NCI-H510A (cell line): ENCODE results near the gene RNF126.

Experiments used
- DNase-seq: peaks from one replicate; lab custom pipeline; 2025; lab: John Stamatoyannopoulos, UW

The RNF126 gene

GRCh38 chr19:662207-662961 lies 630 bp downstream of the RNF126 start:
- DNase-seq = no peak

- no peak for DNase-seq
These were observed 1.4 kb downstream of the RNF126 start for GRCh38 chr19:661427-662196.

GRCh38 chr19:660793-661426 lies 2.1 kb downstream of the RNF126 start:
- DNase-seq = no peak

DNA sequence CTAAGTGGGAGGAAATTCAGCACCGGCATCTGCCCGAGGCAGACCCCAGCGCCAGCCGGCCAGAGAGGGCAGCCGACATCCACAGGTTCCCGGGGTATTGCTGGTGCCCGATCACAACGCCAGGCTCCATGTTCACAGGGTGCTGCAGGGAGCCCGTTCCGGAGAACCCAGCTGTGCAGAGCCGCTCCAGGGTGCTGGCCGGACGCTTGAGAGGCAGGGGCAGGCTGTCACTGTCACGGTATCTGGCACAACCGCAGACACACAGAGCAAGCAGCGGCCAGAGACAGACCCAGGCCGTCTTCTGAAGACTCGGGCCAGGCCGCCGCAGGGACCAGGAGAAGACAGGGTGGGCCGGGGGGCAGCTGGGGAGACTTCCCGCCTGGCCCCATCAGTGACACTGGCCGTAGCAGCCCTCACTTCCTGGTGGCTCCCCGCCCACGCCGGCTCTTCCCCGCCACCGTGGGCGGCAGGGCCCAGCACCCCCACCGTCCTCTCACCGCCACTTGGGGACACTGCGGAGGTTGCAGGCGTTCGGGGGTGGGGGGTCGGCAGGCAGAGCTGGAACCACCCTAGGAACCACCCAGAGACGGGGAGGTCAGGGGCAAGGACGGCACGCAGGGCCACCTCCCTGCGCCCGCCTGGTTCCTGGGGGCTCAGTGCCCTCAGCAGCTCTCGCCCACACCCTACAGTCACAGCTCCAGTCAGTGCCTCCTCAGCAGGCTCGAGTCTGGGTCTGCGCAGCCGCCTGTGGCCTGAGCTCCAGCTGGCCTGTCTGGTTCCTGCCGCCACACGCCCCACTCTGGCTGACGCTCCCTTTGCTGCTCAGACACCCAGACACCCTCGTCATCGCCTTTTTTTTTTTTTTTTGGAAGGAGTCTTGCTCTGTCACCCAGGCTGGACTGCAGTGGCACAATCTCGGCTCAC lies 3.8 kb downstream of the RNF126 start:
- no peak for DNase-seq

- no peak for DNase-seq
These were observed 4.8 kb downstream of the RNF126 start for GRCh38 chr19:658059-658839.

DNA sequence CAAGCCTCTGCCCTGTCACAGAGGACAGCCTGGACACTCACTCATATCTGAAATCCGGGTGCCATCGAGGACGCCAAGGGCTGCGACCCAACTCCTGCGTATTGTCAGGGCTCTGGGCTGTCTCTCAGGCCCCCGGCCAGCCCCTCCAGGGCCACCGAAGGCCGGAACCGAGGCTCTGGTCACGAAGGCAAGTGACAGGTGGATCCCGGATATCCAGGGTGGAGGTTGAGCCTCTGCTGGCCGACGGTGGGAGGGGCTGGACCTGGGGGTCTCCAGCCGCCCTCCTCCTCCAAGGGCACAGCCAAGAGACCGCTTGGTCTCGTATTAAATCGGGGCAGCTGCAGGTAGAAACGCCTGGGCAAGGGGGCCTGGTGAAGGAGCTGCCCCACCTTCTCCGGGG lies 5.4 kb downstream of the RNF126 start:
- no peak for DNase-seq

DNA sequence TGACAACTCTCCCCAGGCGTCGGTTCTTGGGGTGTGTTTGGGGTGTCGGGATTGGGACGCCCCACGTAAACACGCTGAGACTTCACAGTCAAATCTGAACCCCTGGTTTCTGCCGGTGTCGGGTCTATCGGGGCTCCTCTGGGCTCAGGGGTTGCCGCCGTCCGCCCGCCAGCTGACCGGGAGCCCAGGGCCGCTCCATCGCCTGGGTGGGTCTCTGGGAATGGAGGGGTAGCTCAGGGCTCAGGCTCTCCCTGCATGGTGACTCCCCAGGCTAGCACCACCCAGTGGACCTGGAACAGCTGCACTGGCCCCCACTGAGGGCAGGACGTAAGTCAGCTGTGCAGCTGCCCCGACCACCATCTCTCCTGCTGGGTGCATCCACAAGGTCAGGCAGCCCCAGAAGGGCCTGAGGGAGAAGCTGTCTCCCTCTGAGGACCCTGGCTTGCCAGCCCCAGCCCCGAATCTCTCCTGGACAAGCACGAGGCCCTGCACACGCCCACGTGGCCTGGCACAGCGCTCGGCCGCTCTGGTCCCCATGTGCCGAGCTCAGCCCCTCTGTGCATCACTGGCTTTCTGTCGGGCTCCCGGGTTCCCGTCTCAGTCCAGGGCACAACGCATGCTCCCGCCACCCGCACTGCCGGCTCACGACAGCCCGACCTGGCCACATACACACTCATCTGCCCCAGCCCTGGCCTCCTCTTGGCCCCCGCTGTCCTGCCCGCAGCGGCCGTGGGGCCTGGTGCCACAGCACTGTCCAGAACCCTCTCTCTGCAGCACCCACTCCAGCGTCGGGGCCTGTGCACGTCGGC lies 6.1 kb downstream of the RNF126 start:
- DNase-seq = no peak

GRCh38 chr19:655691-656090 lies 7.3 kb downstream of the RNF126 start:
- no peak for DNase-seq

- no peak for DNase-seq
These were observed 9.6 kb downstream of the RNF126 start for GRCh38 chr19:653425-653824.

GRCh38 chr19:652467-653389 lies 10.3 kb downstream of the RNF126 start:
- DNase-seq = no peak

DNA sequence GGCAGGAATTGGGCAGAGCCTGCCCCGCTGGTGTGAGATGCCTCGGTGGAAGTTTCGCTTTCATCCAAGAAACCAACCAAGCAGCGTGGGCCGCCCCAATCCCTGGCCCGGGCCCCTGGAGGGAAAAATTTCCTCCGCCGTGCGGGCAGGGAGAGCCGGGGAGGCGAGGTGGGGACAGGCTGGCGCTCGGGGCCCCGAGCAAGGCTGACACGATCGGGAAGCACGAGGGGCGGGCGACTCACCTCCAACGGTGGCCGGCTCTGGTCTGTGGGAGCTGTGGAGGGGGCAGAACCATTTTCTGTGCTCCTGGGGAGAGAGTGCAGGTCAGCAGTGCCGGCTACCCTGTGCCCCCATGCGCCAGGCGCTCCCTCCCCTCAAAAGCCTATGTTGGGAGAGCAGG lies 11.0 kb downstream of the RNF126 start:
- DNase-seq = no peak

DNA sequence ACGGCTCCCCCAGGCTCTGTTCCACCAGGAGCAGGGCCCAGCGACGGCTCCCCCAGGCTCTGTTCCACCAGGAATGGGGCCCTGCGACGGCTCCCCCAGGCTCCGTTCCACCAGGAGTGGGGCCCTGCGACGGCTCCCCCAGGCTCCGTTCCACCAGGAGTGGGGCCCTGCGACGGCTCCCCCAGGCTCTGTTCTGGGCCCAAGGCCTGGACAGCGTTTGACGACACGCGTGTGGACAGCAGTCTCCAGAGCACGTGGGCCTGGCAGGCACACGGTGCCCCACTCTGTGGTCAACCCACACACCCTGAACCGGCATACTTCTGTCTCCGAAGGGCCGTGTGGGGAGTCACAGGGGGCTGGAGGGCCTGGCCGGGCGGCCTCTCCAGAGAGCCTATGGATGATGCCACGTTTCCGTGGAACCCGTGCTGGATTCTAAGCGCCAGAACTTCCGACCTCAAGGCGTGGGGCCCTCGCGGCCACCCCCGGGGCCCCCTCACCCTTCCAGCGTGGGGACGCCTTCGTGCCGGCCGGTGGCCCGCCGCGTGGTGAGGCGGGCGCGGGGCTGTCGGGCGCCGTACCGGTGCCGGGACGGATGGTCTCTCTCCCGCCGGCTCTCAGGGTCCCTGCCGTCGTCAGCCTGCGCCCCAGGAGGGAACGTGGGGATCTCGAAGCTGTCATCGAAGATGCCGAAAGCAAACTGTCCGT lies 11.7 kb downstream of the RNF126 start:
- DNase-seq = no peak

DNA sequence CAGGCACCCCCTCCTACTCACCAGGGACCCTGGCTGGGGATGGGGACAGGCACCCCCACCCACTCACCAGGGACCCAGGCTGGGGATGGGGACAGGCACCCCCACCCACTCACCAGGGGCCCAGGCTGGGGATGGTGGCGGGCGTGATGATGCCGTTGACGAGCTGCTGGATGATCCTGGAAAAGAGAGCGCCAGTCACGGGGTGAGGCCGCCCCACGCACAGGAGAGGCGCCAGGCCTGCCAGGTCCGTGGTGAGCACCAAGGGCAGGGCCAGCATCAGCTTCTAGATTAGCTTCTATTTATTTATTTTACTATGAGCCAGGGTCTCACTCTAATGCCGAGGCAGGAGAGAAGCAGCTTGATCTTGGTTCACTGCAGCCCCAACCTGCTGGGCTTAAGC lies 12.9 kb downstream of the RNF126 start:
- no peak for DNase-seq

DNA sequence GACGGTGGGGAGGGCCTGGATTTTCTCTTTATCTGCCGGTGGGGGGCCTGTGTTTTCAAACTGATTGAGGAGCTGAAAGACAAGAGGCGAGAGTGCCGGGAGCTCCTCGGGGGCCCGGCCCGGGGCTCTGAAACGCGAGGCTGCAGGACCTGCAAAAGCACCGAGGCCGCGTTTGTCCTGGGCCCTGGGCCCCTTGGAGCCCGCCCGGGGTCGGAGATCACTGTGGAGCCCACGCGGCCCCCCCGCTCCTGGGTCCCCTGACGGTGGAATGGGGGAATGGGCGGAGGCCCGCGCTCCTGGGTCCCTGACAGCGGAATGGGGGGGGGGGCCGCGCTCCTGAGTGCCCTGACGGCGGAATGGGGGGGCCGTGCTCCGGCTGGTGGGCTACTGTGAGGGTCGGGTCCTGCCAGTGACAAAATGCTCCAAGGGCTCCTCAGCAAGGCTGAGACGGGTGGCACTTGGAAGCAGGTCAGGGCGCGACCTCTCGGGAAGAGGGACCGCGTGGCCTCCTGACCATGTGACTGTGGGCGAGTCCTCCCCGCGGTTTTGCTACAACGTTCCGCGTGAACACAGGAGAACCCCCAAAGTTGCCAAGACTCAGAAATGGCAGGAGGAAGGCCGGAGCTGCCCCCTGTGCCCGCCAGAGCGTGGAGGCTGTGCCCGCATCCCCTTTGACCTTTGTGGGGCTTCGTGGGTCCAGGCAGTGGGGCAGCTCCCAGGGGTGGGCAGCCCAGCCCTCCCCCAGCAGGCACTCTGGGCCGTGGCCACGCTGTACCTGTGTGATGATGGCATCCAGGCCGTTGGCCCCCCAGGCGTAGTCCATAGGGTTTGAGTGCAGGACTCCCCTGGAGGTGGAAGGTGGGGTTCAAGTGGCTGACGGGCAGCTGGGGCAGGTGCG lies 13.9 kb downstream of the RNF126 start:
- no peak for DNase-seq

DNA sequence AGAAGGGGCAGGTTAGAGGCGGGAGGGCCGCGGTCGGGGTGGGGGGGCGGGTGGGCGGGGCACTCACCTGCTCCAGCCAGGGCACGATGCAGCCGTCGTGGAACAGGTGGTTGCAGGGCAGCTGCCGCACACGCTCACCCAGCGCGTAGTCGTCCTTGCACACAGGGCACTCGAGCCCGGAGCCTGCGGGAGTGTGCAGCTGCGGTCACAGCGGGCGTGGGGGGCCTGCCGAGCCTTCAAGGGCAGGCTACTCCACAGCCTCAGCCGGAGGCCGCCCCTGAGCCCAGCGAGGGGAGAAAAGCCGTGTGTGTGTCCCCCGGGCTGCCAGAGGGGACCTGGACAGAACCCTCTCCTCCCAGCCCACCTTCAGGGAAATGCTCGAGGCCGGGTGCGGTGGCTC lies 14.7 kb downstream of the RNF126 start:
- DNase-seq = no peak

DNA sequence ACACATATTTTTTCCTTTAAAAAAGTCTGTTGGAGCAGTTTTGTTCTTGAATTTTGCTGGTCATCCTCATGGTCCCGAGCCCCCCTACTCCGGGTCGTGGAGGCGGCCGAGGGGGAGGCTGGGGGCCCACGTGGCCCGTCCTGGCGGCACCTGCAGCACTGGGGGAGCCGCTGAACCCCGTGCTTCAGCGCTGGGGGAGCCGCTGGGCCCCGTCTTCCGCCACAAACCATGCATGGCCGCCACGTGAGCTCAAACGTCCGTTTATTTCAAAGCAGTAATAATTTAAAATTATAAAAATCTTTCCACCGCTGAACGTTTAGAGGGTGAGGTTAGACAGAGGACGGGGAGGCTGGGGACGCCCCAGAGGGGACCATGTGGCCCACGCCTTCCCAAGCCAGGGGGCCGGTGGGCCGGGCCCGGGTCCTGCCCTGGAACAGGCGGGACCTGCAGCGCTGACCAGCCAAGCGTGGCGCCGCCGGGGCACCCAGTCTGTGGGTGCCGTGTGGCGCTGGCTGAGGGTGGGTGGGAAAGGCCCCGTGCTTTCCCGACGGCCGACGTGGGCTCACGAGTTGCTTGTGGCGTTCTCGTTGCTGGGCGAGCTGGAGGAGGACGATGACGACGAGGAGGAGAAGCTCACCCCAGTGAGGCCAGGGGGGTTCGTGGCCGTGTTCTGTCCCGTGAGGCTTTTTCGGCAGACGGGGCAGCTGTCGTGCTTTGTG lies 15.3 kb downstream of the RNF126 start:
- DNase-seq = no peak
